ENCODE results near the gene EFCAB12. TPM values are rescaled to one million over a fixed set of nuclear protein-coding genes. Genes with fewer than 3 reads are reported as not detected.

Gene EFCAB12
- total and polyA plus RNA-seq, 2 donors (not counting 3 experiments of a cell fraction or from before 2014, with no cell fraction given) = 0.15 to 0.49 TPM

GRCh38 chr3:129442486-129442885 is 14.1 kb upstream of the EFCAB12 start:
- peak overlapping the region; percentile 75 for H3K27ac ChIP-seq (ENCODE audit: insufficient read depth, low read depth, low read length)
- H3K27me3 ChIP-seq (ENCODE audit: control insufficient read depth in 2 of 2, insufficient read depth in 2 of 2, low read length in 2 of 2) = no peaks in the 10 kb centered on the region
- H3K4me3 ChIP-seq (replicated peaks in 1 of 3; ENCODE audit: insufficient read depth in 1 of 3, low read depth in 1 of 3, low read length in 3 of 3) = peak overlapping the region in 1 of 3 experiments; percentile 40
- no TSS peak for BruUV-seq (replicated peaks)
- peak overlapping the region; percentile 72 for H3K9ac ChIP-seq (replicated peaks; ENCODE audit: extremely low read depth, insufficient read depth, low read length)
- intact Hi-C loops (cut with micrococcal nuclease) (loop anchor here (1.0 kb wide), 1 partner anchor 8 kb away; no protein-coding TSS in a partner anchor), dilution Hi-C loops (cut with MboI; ENCODE audit: extremely low pct_ligation_motif_present, low sequenced_read_pairs) (no loop called here)
- TF ChIP-seq MYC (IDR thresholded peaks at IDR 0.05; ENCODE audit: low read depth, low read length) = no peak
- TF ChIP-seq EZH2 (IDR thresholded peaks at IDR 0.05; ENCODE audit: borderline replicate concordance, low read depth, low read length, severe bottlenecking) = no peak
- TF ChIP-seq JUN (IDR thresholded peaks at IDR 0.05; ENCODE audit: borderline replicate concordance, insufficient read depth, insufficient read length, low read depth) = no peak
- H2AFZ ChIP-seq (ENCODE audit: low read depth, low read length) = no peak overlapping the region
- H3K9me3 ChIP-seq (replicated peaks; ENCODE audit: control insufficient read depth, insufficient read depth, low read length) = no peaks in the 10 kb centered on the region
- POLR2A ChIA-PET = interaction anchor here (2.0 kb wide), 1 partner anchor 126 kb away, joined by 9 read pairs; a partner anchor contains a TSS
- H3K79me2 ChIP-seq (ENCODE audit: control insufficient read depth, insufficient read depth, low read length) = peaks cover 28% of the 10 kb centered on the region
- CTCF ChIA-PET = interaction anchor here (0.7 to 1.7 kb wide), 4 partner anchors 40 to 162 kb away, joined by 3 to 8 read pairs (median 3); no protein-coding TSS in a partner anchor
- H3K9me1 ChIP-seq (replicated peaks; ENCODE audit: control insufficient read depth, extremely low read depth, insufficient read depth, low read length) = no peaks in the 10 kb centered on the region
- H3K4me2 ChIP-seq (ENCODE audit: insufficient read depth, low read length) = peak overlapping the region; percentile 88
- H3K36me3 ChIP-seq (ENCODE audit: control insufficient read depth in 2 of 2, extremely low read depth in 1 of 2, insufficient read depth in 2 of 2, low read length in 2 of 2) = peaks cover 0 to 2% of the 10 kb centered on the region in 2 experiments
- DNase-seq (ENCODE audit: low read depth, low spot score) (peak; percentile 33), FAIRE-seq (no peak)
- peaks cover 44% of the 10 kb centered on the region for H3K4me1 ChIP-seq (ENCODE audit: control insufficient read depth, extremely low read depth, insufficient read depth, low read length)
- H4K20me1 ChIP-seq (replicated peaks; ENCODE audit: control insufficient read depth, extremely low read depth, insufficient read depth, low read length) = no peaks in the 10 kb centered on the region

- H3K9me3 ChIP-seq (replicated peaks; ENCODE audit: control insufficient read depth, insufficient read depth, low read length) = no peaks in the 10 kb centered on the region
- H3K36me3 ChIP-seq (ENCODE audit: control insufficient read depth in 2 of 2, extremely low read depth in 1 of 2, insufficient read depth in 2 of 2, low read length in 2 of 2) = peaks cover 0 to 4% of the 10 kb centered on the region in 2 experiments
- peaks cover 28% of the 10 kb centered on the region for H3K79me2 ChIP-seq (ENCODE audit: control insufficient read depth, insufficient read depth, low read length)
- no TSS peak for BruUV-seq (replicated peaks)
- H2AFZ ChIP-seq (ENCODE audit: low read depth, low read length) = peak overlapping the region; percentile 32
- no peaks in the 10 kb centered on the region for H3K27me3 ChIP-seq (ENCODE audit: control insufficient read depth in 2 of 2, insufficient read depth in 2 of 2, low read length in 2 of 2)
- H3K4me2 ChIP-seq (ENCODE audit: insufficient read depth, low read length) = peak overlapping the region; percentile 88
- FAIRE-seq (peak; percentile 88), DNase-seq (ENCODE audit: low read depth, low spot score) (peak; percentile 90)
- H3K4me3 ChIP-seq (replicated peaks in 1 of 3; ENCODE audit: insufficient read depth in 1 of 3, low read depth in 1 of 3, low read length in 3 of 3) = peak overlapping the region in 1 of 3 experiments; percentile 76
- H3K4me1 ChIP-seq (ENCODE audit: control insufficient read depth, extremely low read depth, insufficient read depth, low read length) = peaks cover 44% of the 10 kb centered on the region
- TF ChIP-seq GATA2 (IDR thresholded peaks at IDR 0.05; ENCODE audit: insufficient read depth, insufficient read length, low read depth, low read length) (no peak), POLR2AphosphoS5 (IDR thresholded peaks at IDR 0.05; ENCODE audit: insufficient read depth, low read depth, low read length) (peak; percentile 27)
- no peaks in the 10 kb centered on the region for H3K9me1 ChIP-seq (replicated peaks; ENCODE audit: control insufficient read depth, extremely low read depth, insufficient read depth, low read length)
- ChIA-PET CTCF (interaction anchor here (0.7 to 2.7 kb wide), 15 partner anchors 8 to 434 kb away, joined by 3 to 13 read pairs (median 3); partner anchors contain the start of gene EFCAB12), POLR2A (interaction anchor here (0.7 to 2.0 kb wide), 3 partner anchors 9 to 126 kb away, joined by 3 to 9 read pairs (median 4); partner anchors contain the start of gene EFCAB12)
- no peaks in the 10 kb centered on the region for H4K20me1 ChIP-seq (replicated peaks; ENCODE audit: control insufficient read depth, extremely low read depth, insufficient read depth, low read length)
- dilution Hi-C loops (cut with MboI; ENCODE audit: extremely low pct_ligation_motif_present, low sequenced_read_pairs) (no loop called here), intact Hi-C loops (cut with micrococcal nuclease) (loop anchor here (1.0 to 2.0 kb wide), 5 partner anchors 9 to 177 kb away; no protein-coding TSS in a partner anchor)
- H3K27ac ChIP-seq (ENCODE audit: insufficient read depth, low read depth, low read length) = peak overlapping the region; percentile 75
- H3K9ac ChIP-seq (replicated peaks; ENCODE audit: extremely low read depth, insufficient read depth, low read length) = peak overlapping the region; percentile 72
These were observed 13.3 kb upstream of the EFCAB12 start for GRCh38 chr3:129441782-129442181.

Data from endothelial cell of umbilical vein (primary cell).